HG03558 (cell line): ENCODE data around the gene DHRSX.
"Not testable (repeated sequence)": the region's sequence is repeated elsewhere in the genome, so short reads cannot be mapped to it uniquely, and the experiment has no call there.

ENCODE experiments used
- ATAC-seq: cut with Tn5 transposase; IDR thresholded peaks from one replicate; pipeline ENCODE4 v1.9.1; 2021; ENCODE audit warnings: moderate number of reproducible peaks; ENCODE audit not compliant: unreplicated experiment; ENCODE audit errors: extremely low read depth

Gene DHRSX

DNA sequence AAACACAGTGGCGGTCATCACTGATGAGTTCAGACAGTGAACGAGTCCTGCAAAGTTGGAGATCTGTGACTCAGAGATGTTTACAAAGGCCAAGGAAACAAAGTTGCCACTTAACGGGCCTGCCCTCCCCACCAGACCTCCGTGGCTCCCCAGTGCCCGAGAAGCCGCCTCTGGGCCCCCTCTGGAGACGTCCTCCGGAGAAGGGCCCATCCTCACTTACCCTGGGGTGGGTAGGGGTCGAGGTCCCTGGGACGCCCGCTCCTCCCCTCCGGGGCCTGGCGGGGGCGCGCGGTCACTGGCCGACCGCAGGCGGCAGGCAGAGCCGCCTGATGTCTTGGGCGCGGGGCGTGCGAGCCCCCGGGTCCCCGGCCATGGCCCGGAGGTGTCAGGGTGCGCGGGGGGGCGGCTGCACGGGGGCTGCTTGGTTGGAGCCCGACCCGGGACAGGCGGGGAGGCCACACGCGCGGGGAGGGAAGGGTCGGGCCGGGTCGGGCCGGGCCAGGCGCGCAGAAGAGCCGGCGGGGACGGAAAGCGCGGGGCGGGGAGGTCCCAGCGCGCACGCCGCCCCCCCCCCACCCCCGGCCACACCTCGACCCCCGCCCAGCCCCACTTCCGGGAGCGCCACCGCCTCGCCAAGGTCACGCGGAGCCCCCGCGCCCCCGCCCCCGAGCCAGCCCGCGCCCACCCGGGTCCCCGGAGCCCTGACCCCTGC, 529 bp downstream of the DHRSX start:
- ATAC-seq, result no peak

DNA sequence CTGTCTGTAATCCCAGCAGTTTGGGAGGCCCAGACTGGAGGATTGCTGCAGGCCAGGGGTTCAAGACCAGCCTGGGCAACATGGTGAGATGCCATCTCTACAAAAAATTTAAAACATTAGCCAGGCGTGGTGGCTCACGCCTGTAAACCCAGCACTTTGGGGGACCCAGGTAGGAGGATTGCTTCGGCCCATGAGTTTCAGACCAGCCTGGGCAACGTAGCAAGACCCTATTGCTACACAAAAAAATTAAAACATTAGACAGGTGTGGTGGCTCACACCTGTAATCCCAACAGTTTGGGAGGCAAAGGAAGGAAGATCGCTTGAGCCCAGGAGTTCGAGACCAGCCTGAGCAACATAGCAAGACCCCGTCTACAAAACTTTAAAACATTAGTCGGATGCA, 1.3 kb downstream of the DHRSX start:
- ATAC-seq, result no peak

DNA sequence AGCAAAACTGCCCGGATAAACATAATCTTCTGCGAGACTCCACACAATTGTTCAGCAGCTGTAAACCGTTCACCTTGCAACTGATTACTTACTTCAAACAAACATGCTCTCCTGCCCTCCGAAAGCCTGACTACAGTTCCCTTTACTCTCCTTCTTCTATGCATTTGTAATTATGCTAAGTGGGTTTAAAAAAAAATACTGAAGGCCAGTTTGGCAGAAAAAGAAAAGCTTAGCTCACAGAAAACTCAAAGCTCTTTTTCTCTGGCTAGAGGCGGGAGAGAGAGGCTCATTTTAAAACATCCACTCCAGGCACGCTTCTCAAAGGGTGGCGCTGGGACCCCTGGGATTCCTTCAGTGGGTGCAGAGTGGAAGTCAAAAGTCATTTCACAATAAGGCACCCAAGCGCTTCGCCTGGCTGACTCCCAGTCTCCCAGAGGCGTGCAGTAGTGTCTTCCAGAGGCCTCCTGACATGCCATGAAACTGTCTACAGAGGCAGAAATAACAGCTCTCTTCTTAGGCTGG, 1.9 kb downstream of the DHRSX start:
- no peak for ATAC-seq

DNA sequence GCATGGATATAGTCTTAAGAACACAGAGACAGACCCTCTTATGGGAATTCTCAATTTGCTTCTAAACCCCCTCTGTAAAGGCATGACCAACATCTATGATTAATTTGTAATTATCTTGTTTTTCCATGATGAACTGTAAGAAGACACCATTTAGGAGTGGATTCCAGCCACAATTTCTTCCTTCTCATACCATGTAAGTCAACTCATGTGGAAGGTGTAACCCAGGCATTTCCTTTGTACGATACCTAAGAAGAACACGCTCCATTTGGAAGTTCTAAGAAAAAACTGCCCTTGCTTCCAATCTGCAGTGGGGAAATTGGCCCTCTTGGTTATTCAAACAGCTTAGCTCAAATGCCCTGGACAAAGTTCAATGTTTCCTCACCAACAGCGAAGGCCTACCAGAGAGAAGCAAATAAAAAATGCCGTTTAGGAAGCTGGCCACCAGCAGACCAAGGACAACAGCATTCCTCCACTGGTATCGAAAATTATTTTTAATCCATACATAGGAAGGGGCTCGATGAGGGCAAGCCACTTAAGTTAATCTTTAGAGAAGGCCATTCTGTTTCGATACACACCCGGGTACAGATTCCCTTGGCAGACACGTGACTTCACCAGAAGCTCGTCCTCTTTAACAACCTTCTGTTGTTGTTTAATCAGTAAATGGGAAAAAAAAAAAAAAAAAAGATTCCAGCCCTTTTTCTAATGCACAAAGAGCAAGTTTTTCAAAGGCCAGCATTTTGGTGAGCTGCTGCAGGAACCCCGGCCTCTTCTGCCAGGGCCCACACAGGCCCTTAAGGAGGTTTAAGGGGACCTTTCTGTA, 2.6 kb downstream of the DHRSX start:
- ATAC-seq, result no peak

DNA sequence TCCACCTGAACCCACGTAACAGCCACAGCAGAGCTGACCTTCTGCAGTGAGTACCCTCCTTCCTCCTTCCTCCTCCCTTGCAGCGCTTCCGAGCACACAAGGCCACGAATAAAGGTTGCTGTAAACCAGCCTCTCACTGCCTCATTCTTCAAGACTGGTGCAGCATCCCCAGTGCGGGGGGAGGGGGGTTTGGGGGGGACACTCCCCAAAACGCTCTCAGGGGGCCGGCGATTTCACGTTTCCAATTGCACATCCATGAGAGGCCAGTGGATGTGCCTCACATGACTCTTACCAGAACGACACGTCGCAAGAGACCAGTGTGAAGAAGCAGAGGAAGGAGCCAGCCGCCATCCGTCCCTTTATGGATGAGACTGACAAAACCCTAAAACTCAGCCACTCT, 5.2 kb downstream of the DHRSX start:
- ATAC-seq, result no peak

DNA sequence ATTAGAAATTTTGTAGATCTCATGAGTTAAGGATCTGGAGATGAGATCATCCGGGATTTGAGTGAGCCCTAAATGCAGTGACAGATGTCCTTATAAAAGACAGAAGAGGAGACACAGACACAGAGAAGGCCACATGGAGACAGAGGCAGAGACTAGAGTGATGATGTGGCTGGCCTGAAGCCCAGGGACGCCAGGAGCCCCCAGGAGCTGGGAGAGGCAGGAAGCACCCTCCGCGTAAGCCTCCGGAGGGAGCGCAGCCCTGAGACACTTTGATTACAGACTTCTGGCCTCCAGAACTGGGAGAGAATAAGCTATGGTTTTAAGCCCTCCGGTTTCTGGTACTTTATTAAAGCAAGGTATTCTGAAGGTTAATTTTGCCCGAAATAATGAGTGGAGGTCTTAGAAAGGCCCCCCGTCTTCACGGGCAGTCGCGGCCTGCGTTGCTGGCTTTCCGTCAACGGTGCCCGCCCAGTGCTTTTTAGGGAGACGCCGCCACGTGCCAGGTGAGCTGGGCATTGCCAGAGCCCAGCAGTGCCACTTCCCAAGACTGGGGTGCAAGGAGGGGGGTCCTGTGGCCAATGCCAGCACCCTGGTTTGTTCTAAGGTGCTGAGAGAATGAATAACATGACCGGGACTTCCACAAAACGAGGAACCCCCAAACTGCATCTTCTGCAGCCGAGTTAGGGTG, 8.1 kb downstream of the DHRSX start:
- ATAC-seq, result no peak

DNA sequence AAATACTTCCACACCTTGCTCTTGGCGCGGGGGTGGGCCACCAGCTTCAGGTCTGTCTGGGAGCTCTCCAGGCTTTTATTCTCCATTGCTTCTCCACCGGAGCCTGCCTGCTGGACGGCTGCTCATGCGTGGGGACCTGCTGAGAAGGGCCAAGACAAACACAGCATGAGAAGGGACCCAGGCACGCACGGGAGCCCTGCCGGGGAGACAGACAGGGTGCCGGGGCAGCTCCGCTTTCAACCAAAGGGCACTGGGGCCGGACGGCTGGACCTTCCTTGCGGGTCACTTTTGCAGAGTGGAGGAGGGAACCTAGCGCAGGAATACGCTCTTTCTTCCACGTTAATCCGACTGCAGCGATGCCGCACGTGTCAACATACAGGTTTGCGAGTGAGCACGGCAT, 10.1 kb downstream of the DHRSX start:
- no peak for ATAC-seq

DNA sequence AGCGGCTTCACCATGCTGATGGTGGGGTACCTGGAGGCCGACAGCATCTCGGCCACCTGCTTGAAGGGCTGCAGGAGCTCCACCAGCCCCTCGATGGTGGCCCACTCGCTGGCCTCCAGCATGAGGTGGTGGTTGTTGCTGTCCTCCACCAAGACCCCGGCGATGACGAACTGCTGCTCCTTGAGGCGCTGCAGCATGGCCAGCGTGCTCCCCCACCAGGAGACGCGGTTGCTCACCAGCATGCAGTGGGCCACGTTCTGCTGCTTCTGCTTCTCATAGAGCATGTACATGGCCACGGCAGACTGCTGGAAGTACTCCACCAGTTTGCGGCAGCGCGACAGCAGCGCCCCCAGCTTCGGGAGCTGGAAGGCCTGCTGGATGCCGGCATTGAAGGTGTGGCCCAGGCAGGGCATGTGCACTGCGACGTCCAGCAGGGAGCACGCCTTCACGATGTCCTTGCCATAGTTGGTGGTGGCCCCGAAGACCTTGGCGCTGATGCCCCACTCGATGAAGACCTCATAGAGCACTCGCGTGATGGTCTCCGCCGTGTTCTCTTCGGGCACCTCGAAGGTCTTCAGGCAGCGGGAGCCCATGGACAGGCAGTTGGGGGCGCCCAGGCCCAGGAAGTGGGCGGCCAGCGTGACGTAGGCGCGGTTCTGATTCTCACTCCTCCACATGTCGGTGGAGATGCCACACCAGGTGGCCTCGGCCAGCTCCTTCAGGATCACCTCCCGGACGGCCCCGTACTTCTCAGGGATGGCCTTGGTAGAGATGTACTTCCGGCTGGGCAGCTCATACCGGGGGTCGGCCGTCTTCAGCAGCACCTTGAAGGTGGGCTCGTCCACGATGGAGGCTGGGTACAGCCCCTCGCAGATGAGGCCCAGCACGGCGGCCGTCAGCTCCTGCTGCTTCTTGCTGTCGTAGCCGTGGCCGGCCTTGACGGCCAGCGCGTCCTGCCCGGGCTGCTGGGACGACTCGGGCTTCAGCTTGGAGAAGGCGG, 11.0 kb downstream of the DHRSX start:
- ATAC-seq, result no peak

DNA sequence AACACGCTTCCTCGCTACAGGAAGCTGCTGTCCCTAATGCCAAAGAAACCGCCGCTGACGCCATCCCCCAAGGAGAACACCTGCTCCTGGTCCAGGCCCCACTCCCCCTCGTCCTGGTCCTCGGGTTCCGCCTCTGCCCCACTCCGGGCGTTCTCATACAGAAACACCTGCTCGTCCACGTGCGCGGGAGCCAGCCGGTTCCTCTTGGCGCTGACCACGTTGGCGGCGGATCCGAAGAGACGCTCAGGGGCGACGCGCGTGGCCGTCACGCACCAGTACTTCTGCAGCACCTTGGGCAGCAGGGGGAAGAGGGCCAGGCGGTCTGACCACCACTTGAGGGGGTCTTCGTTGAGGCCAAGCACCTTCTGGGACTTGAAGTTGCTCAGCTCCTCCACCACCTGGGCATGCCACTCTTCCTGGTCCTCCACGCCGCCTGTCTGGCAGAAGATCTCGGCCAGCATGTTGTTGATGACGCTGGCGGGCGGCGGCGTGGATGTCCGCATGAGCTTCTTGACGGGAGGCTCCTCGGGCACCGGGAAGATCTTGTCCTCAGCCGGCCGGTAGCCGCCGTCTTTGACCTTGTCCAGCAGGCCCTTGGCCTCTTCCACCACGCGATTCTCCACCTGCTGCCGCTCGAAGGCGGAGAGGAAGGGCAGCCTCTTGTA, 12.0 kb downstream of the DHRSX start:
- ATAC-seq, result no peak

DNA sequence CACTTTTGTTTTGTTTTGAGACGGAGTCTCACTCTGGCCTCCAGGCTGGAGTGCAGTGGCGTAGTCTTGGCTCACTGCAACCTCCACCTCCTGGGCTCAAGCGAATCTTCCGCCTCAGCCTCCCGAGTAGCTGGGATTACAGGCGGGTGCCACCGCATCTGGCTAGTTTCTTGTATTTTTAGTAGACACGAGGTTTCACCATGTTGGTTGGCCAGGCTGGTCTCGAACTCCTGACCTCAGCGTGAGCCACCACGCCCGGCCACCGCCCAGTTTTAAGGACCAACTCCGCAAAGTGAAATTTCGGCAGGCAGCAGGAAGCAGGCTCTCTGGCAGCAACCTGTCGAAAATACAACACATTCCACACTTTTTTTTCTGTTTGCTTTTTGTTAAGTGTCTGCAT, 13.4 kb downstream of the DHRSX start:
- ATAC-seq, result no peak

DNA sequence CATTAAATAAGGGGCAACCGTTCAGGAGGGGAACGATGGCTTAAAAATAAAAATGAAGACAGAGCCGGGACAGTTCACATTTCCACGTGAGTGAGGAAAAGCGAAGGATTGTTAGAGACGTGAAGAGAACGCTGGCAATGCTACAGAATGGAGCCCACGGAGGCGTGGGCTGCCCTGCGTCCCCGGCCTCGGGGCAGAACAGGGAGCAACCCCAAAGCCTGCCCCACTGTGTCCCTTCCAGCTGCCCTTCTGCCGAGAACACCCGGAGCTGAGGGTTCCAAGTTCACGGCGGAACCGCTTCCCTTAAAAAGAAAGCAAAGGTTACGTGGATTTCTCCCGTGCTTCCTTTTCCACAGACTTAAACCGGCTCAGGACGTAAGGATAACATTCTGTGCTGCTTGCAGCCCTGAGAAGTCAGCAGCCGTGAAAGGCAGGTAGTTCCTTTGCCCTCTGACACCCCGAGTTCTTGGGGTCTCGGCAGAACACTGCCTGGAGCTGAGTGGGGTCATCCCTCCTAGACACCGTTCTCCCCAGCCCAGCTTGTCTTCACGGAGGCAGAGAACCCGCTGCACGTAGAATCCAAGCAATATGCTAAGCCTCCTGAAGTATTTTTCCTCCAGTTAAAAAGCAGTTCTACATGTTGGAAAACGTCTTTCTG, 14.2 kb downstream of the DHRSX start:
- ATAC-seq, result no peak

DNA sequence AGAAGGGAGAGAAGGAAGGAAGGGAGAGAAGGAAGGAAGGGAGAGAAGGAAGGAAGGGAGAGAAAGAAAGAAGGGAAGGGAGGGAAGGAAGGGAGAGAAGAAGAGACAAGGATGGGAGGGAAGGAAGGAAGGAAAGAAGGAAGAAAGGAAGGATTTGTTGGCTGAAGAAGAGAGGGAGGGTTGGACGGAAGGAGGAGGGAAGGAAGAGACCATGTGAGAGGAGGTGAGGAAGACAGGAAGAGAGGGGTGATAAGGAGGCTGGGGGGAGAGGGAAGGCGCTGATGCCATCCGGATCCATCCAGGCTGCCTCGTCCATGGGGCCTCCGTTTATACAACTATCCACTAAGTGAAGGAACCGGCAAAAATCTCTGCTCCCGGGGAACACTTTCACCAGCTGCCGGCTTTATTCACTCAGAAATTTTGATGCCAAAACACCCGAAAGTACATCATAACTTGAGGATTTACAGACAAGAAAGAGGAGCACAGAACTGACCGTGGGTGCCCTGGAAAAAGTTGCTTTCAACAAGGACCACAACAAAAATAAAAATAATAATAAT, 14.9 kb downstream of the DHRSX start:
- ATAC-seq, result no peak

DNA sequence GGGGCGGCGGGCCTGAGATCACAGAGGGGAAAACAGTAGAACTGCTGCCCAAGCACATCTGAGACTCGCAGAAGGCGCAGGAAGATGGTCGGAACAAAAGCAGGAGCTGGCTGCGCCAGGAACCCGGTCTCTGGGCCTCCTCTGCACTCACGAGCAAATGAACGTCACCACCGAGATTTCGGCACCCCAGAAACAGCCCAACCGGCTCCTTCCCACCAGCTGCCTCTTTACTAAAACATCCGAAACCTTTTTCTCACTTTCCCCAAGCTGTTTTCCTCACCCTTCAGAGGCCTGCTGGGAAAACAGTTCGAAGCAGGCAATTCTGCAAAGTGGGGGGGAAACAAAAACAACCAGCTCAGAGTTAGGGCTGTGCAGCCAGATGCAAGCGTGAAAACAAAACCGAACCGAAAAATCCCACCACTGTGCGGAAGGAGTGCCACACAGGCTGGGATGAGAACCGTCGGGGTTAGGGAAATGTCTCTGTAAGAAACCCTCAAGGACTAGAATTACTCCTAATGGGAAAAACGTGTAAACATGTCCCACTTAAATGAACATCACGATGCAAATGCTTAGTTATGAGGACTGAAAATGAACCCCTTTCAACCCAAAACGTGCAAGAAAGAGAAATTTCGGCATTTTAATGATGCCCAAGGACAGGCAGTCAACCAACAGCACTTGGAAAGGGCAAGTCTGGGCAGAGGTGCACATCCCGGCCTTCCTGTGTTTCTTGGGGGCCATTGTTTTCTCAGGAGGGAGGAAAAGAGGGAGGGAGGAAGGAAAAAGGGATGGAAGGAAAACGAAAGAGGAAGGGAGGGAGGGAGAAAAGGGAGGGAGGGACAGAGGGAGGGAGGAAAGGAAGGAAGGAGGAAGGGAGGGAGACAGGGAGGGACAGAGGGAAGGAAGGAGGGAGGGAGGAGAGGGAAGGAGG, 15.8 kb downstream of the DHRSX start:
- no peak for ATAC-seq

DNA sequence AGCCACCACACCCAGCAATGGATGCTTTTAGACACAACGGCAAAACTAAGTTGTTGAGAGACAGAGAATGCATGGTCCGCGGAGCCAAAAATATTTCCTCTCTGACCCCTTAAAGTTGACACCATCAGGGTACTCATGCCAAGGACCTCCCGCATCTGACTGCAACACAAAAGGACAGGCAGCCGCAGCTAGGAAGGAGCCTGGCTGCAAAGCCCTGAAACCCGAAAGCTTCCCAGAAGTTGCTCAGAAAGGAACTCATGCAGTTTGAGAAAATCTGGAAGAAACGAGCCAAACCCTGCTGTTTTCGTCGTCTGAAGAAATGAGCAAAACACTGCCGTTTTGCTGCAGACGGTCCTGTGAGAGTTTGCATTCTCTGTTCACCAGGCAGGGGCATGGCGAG, 16.5 kb downstream of the DHRSX start:
- ATAC-seq, result no peak

DNA sequence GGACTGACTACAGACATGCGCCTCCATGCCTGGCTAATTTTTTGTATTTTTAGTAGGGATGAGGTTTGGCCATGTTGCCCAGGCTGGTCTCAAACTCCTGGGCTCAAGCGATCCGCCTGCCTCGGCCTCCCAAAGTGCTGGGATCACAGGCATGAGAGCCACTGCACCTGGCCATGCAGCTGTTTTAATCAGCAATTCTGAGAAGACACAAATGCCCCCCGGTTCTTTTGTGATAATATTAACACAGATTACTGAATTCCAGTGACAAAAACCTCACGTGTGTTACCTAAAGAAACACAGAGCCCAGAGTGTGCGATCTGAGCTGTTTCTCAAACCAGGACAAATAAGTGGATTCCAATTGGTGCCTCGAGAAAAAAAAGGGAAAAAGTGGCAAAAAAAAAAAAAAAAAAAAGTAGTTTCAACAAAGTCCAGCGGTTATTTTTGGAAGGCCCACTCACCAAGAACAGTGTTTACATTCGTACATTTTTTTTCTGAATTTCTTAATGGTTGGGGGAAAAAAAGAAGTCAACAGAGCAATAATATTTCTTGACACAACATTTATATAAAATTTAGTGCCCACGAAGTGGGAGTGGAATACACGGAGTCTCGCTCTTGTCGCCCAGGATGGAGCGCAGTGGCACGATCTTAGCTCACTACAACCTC, 17.2 kb downstream of the DHRSX start:
- no peak for ATAC-seq

DNA sequence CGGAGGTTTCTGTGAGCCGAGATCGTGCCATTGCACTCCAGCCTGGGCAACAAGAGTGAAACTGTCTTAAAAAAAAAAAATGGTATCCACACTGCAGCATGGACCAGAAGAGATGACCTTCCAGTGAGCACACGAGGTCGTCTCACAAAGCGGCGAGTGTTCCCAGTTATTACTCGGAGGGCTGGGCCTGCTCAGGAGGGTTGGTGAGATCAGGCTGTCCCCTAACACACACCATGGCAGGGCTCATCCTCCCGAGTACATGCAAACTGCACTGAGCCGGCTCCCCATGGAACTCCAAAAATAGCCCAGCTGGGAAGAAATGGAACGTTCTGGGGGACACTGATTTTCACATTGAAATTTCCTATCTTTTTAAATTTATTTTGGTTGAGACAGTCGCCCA, 19.2 kb downstream of the DHRSX start:
- ATAC-seq, result not testable (repeated sequence)

DNA sequence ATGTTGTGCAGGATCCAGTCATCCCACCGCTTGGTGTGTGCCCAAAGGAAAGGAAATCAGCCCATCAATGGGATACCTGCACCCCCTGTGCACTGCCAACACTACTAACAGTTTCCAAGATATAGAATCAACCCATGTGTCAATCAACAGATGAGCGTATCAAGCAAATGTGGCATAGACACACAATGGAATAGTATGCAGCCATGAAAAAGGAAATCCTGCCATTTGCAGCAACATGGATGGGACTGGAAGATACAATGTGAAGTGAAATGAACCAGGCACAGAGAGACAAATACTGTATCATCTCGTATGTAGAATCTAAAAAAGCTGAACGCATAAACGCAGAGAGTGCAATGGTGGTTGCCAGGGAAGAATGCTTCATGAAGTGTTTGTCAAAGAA, 20.8 kb downstream of the DHRSX start:
- ATAC-seq, result not testable (repeated sequence)
